Ovary (tissue), 9 donors: ENCODE data around the gene CKB. TPM values are rescaled to one million over a fixed set of nuclear protein-coding genes. Genes with fewer than 3 reads are reported as not detected.
A peak's percentile ranks its signal among the peaks of the same experiment; 100 is the strongest.

Source experiments
- DNase-seq, 5 donors: peaks; one replicate each; pipeline ENCODE4 v3.0.0-alpha.2; 2019 to 2020
- H3K27ac ChIP-seq, 2 donors: fragments of 200-600 bp; one replicate each; pipeline versions ENCODE4 v1.5.1 to v1.8.0; 2019 to 2022
- H3K27me3 ChIP-seq: fragments of 200-600 bp; one replicate; pipeline ENCODE4 v1.8.0; 2022
- H3K36me3 ChIP-seq: fragments of 200-600 bp; sonication (generic); one replicate; pipeline ENCODE4 v1.5.1; 2019
- H3K4me1 ChIP-seq: one replicate; pipeline ENCODE4 v1.8.1; 2013; ENCODE audit warnings: mild to moderate bottlenecking, moderate library complexity; ENCODE audit not compliant: insufficient read depth
- H3K4me3 ChIP-seq: fragments of 200-600 bp; sonication (generic); one replicate; pipeline ENCODE4 v1.5.1; 2017
- H3K9me3 ChIP-seq, 2 donors: fragments of 200-600 bp in 1 of 2; sonication (generic) in 1 of 2; one replicate each; pipeline versions ENCODE4 v1.5.1 to v1.8.1; 2013 to 2019; ENCODE audit warnings: mild to moderate bottlenecking in 1 of 2, moderate library complexity in 1 of 2
- CTCF ChIP-seq, 3 donors: fragments of 450-650 bp in 2 of 3; fragments of 200-600 bp in 1 of 3; IDR thresholded peaks; one replicate each; pipeline versions ENCODE4 v1.5.1 to v1.8.0; 2016 to 2022; ENCODE audit warnings: antibody characterized with exemption in 3 of 3, mild to moderate bottlenecking in 1 of 3
- EP300 ChIP-seq: sonication (generic); formaldehyde crosslinking; IDR thresholded peaks from one replicate; pipeline ENCODE4 v1.6.1; 2017; ENCODE audit warnings: antibody characterized with exemption
- POLR2A ChIP-seq: fragments of 450-650 bp; IDR thresholded peaks from one replicate; pipeline ENCODE4 v1.6.1; 2017; ENCODE audit warnings: antibody characterized with exemption, mild to moderate bottlenecking, moderate library complexity
- WGBS, 3 donors: extraction: QIAGEN DNeasy Blood & Tissue Kit in 1 of 3; methylation state at CpG; one replicate each; pipeline versions ENCODE4 v1.1.5 to v1.1.7; 2013 to 2017; 5-methylcytosine and 5-hydroxymethylcytosine counted together
- intact Hi-C, 4 donors: fragments of 100-400 bp; cut with DNase I; formaldehyde crosslinking; loops; one replicate each; pipeline versions ENCODE4 v1.11.0 to v1.15.1; 2022 to 2023
- polyA plus RNA-seq, 2 donors: library from polyadenylated mRNA; stranded (reverse); fragments of 200-250 nt in 1 of 2; fragments of 350-450 nt in 1 of 2; fragmentation: Illumina TruSeq in 1 of 2; extraction: RNeasy Lipid Tissue Mini Kit (QIAGEN cat#74804) in 1 of 2; gene quantifications; one replicate each; pipeline ENCODE4 v1.2.3, GENCODE V29; 2013 to 2014
- total RNA-seq, 7 donors: library from RNA; depleted of rRNA in 2 of 7; stranded (reverse); fragments of >200 nt in 2 of 7; fragmentation: NEBNext Ultra II Directional in 3 of 7; extraction: Animal tissue kit (Norgen Biotek cat#: 25700) in 3 of 7; gene quantifications; one replicate each; pipeline versions ENCODE4 v1.1.0 to v1.2.4, GENCODE V29; 2016 to 2023
- donor health status: DM: no; HTN: no; CAD: no; lungs with moderate emphysema.
- donor health status: DM: no; HTN: no; CAD: no.
- donor health status: Bipolar disorder and iron deficiency.
- donor health status: DM: yes; HTN: yes; CAD: no.
- donor health status: DM: no; HTN: no; CAD: no.
- donor health status: DM: yes; HTN: yes; CAD: no.

CKB gene
- total and polyA plus RNA-seq, 9 donors, result 47.5 to 284 (median 134) TPM

GRCh38 chr14:103504991-103505565 lies 17.6 kb downstream of the CKB start:
- whole genome bisulfite sequencing, 3 donors, result 63 to 71% (median 66%) methylated on average over 8 of the region's 8 CpGs
- Histone ChIP-seq H3K4me1 (peaks cover 13% of the 10 kb centered on the region), H3K27me3 (no peaks in the 10 kb centered on the region), H3K36me3 (no peaks in the 10 kb centered on the region), H3K4me3 (no peak overlapping the region), H3K27ac (no peak overlapping the region), H3K9me3 (no peaks in the 10 kb centered on the region)
- peak in 2 of 5 donors; percentile 6 to 22 for DNase-seq
- intact Hi-C loops, result loop anchor here in 2 of 4 donors (5.0 kb wide), 2 partner anchors 37 to 42 kb away; no protein-coding TSS in a partner anchor
- TF ChIP-seq CTCF (IDR thresholded peaks at IDR 0.05) (peak in 1 of 3 donors; percentile 22), POLR2A (no peak)

GRCh38 chr14:103503296-103503695 lies 19.3 kb downstream of the CKB start:
- intact Hi-C loops, result loop anchor here in 2 of 4 donors (5.0 kb wide), 2 partner anchors 39 to 44 kb away; no protein-coding TSS in a partner anchor
- TF ChIP-seq CTCF (IDR thresholded peaks at IDR 0.05) (no peak), POLR2A (no peak), EP300 (no peak)
- no peak overlapping the region for H3K4me3 ChIP-seq
- WGBS, 3 donors, result 91 to 94% (median 92%) methylated on average over 12 of the region's 12 CpGs
- no peaks in the 10 kb centered on the region for H3K36me3 ChIP-seq
- no peaks in the 10 kb centered on the region for H3K9me3 ChIP-seq
- DNase-seq, result peak in 1 of 5 donors; percentile 13
- H3K27me3 ChIP-seq, result no peaks in the 10 kb centered on the region
- no peak overlapping the region for H3K27ac ChIP-seq
- H3K4me1 ChIP-seq, result peaks cover 9% of the 10 kb centered on the region

- DNase-seq, result peak in 1 of 5 donors; percentile 14
- H3K4me3 ChIP-seq, result no peak overlapping the region
- no peak overlapping the region for H3K27ac ChIP-seq
- H3K4me1 ChIP-seq, result peaks cover 9% of the 10 kb centered on the region
- H3K27me3 ChIP-seq, result no peaks in the 10 kb centered on the region
- WGBS, 3 donors, result 94 to 95% (median 95%) methylated on average over 18 of the region's 18 CpGs
- TF ChIP-seq CTCF (IDR thresholded peaks at IDR 0.05) (no peak), EP300 (no peak)
- no peaks in the 10 kb centered on the region for H3K36me3 ChIP-seq
- intact Hi-C loops, result loop anchor here in 2 of 4 donors (5.0 kb wide), 2 partner anchors 39 to 44 kb away; no protein-coding TSS in a partner anchor
- no peaks in the 10 kb centered on the region for H3K9me3 ChIP-seq
Observed at GRCh38 chr14:103502877-103503276, 19.8 kb downstream of the CKB start.

- H3K27ac ChIP-seq, result no peak overlapping the region
- no peaks in the 10 kb centered on the region for H3K27me3 ChIP-seq
- 88 to 89% (median 89%) methylated on average over 9 of the region's 9 CpGs for WGBS, 3 donors
- no peaks in the 10 kb centered on the region for H3K36me3 ChIP-seq
- peak in 1 of 5 donors; percentile 13 for DNase-seq
- no peaks in the 10 kb centered on the region for H3K9me3 ChIP-seq
- no peak overlapping the region for H3K4me3 ChIP-seq
- intact Hi-C loops, result loop anchor here in 2 of 4 donors (5.0 kb wide), 2 partner anchors 40 to 45 kb away; no protein-coding TSS in a partner anchor
- peaks cover 7% of the 10 kb centered on the region for H3K4me1 ChIP-seq
- TF ChIP-seq EP300 (no peak), POLR2A (no peak), CTCF (IDR thresholded peaks at IDR 0.05) (no peak)
Observed at GRCh38 chr14:103501921-103502669, 20.5 kb downstream of the CKB start.
